Activated naive CD4-positive, alpha-beta T cell treated with anti-CD3 and anti-CD28 coated beads, Interleukin-2, amount 10 ng/mL, durations not matched to agents 7 days and 5 days (primary cell): ENCODE measurements around the gene SMARCD1.
A peak's percentile ranks its signal among the peaks of the same experiment; 100 is the strongest.
"Not testable (repeated sequence)": the region's sequence is repeated elsewhere in the genome, so short reads cannot be mapped to it uniquely, and the experiment has no call there.

ENCODE experiments used
- CTCF ChIA-PET: fragments of 350-600 bp; sonication (Branson Sonifier 250); formaldehyde crosslinking; loops from one replicate; lab custom pipeline; 2021; ENCODE audit warnings: antibody characterized with exemption; lab: Charles Lee
- DNase-seq: peaks from one replicate; pipeline ENCODE4 v3.0.0-alpha.2; 2020
- H3K27ac Mint-ChIP-seq: one replicate; pipeline ENCODE4 v1.8.0; 2021; ENCODE audit warnings: mild to moderate bottlenecking, moderate library complexity, mixed read lengths
- H3K27me3 Mint-ChIP-seq: one replicate; pipeline ENCODE4 v1.8.0; 2021; ENCODE audit warnings: mild to moderate bottlenecking, mixed read lengths
- H3K36me3 Mint-ChIP-seq: one replicate; pipeline ENCODE4 v1.8.0; 2021; ENCODE audit warnings: mixed read lengths
- H3K4me1 Mint-ChIP-seq: one replicate; pipeline ENCODE4 v1.8.0; 2021; ENCODE audit warnings: mixed read lengths
- H3K4me3 Mint-ChIP-seq: one replicate; pipeline ENCODE4 v1.8.0; 2021; ENCODE audit warnings: mild to moderate bottlenecking, moderate library complexity, mixed read lengths
- H3K9me3 Mint-ChIP-seq: one replicate; pipeline ENCODE4 v1.8.0; 2021; ENCODE audit warnings: mixed read lengths

The SMARCD1 gene

GRCh38 chr12:50120953-50121352, 35.8 kb downstream of the SMARCD1 start:
- no peak for DNase-seq
- H3K36me3 Mint-ChIP-seq: peaks cover 37% of the 10 kb centered on the region
- H3K9me3 Mint-ChIP-seq: no peaks in the 10 kb centered on the region
- no peak overlapping the region for H3K27ac Mint-ChIP-seq
- H3K27me3 Mint-ChIP-seq: no peaks in the 10 kb centered on the region
- H3K4me1 Mint-ChIP-seq: peaks cover 24% of the 10 kb centered on the region
- CTCF ChIA-PET: interaction anchor here (1.0 to 3.4 kb wide), 3 partner anchors 9 to 11 kb away, joined by 3 to 18 read pairs (median 4); partner anchors contain the start of gene COX14
- no peak overlapping the region for H3K4me3 Mint-ChIP-seq

GRCh38 chr12:50121641-50122040, 36.5 kb downstream of the SMARCD1 start:
- CTCF ChIA-PET: interaction anchor here (1.3 to 3.4 kb wide), 2 partner anchors 10 kb away, joined by 3 to 18 read pairs; partner anchors contain the start of gene COX14
- Mint-ChIP-seq H3K27ac (no peak overlapping the region), H3K27me3 (no peaks in the 10 kb centered on the region), H3K4me1 (peaks cover 19% of the 10 kb centered on the region), H3K36me3 (peaks cover 31% of the 10 kb centered on the region), H3K4me3 (no peak overlapping the region), H3K9me3 (no peaks in the 10 kb centered on the region)
- no peak for DNase-seq

DNA sequence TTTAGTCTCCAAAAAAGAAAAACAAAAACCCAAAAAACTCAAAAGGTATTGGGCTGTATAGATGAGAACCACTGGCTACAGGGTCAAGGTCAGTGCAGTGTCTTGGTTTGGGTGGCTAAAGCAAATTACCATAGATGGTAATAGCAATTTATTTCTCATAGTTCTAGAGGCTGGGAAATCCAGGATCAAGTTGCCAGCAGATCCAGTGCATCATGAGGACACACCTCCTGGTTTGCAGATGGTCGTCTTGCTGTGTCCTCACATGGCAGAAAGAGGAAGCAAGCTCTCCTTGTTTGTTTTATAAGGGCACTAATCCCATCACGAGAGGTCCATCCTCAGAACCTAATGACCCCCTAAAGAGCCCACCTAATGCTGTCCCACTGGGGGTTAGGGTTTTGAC, 38.1 kb downstream of the SMARCD1 start:
- Mint-ChIP-seq H3K4me1 (peaks cover 17% of the 10 kb centered on the region), H3K36me3 (peaks cover 27% of the 10 kb centered on the region), H3K4me3 (no peak overlapping the region), H3K9me3 (no peaks in the 10 kb centered on the region), H3K27ac (no peak overlapping the region), H3K27me3 (no peaks in the 10 kb centered on the region)
- CTCF ChIA-PET: interaction anchor here (1.3 to 1.6 kb wide), 2 partner anchors 9 to 12 kb away, joined by 3 to 5 read pairs; partner anchors contain the start of gene COX14
- DNase-seq: no peak

DNA sequence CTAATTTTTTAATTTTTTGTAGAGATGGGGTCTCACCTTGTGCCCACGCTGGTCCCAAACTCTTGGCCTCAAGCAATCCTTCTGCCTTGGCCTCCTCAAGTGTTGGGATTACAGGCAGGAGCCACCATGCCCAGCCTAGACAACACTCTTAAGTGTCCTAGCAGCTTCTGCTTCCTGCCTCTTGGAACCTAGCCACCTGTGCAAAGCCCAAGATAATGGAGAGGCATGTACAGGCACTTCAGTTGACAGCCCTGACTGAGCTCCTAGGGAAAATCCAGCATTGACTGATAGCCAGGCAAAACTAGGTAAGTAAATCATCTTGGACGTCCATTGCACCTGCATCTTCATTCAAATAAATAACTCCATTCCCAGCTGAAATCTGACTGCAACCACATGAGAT, 42.4 kb downstream of the SMARCD1 start:
- H3K9me3 Mint-ChIP-seq: no peaks in the 10 kb centered on the region
- CTCF ChIA-PET: interaction anchor here (0.6 to 2.8 kb wide), 5 partner anchors 16 to 73 kb away, joined by 3 to 15 read pairs (median 4); partner anchors contain the start of gene COX14
- peaks cover 27% of the 10 kb centered on the region for H3K36me3 Mint-ChIP-seq
- peaks cover 17% of the 10 kb centered on the region for H3K4me1 Mint-ChIP-seq
- H3K27ac Mint-ChIP-seq: no peak overlapping the region
- no peak for DNase-seq
- no peaks in the 10 kb centered on the region for H3K27me3 Mint-ChIP-seq
- no peak overlapping the region for H3K4me3 Mint-ChIP-seq

GRCh38 chr12:50129290-50129689, 44.1 kb downstream of the SMARCD1 start:
- Mint-ChIP-seq H3K4me3 (no peak overlapping the region), H3K27ac (no peak overlapping the region), H3K9me3 (no peaks in the 10 kb centered on the region), H3K27me3 (no peaks in the 10 kb centered on the region), H3K36me3 (peaks cover 30% of the 10 kb centered on the region), H3K4me1 (peaks cover 15% of the 10 kb centered on the region)
- CTCF ChIA-PET: interaction anchor here (0.5 to 1.9 kb wide), 5 partner anchors 13 to 204 kb away, joined by 3 to 7 read pairs (median 4); partner anchors contain the start of gene COX14
- no peak for DNase-seq

GRCh38 chr12:50132505-50133135, 47.5 kb downstream of the SMARCD1 start:
- Mint-ChIP-seq H3K4me3 (no peak overlapping the region), H3K36me3 (peaks cover 40% of the 10 kb centered on the region), H3K9me3 (no peaks in the 10 kb centered on the region), H3K4me1 (no peaks in the 10 kb centered on the region), H3K27ac (peak overlapping the region; percentile 9), H3K27me3 (no peaks in the 10 kb centered on the region)
- CTCF ChIA-PET: interaction anchor here (0.5 to 3.6 kb wide), 27 partner anchors 10 to 547 kb away, joined by 3 to 24 read pairs (median 4); partner anchors contain the start of genes CERS5, COX14 and LIMA1
- no peak for DNase-seq

- Mint-ChIP-seq H3K27me3 (no peaks in the 10 kb centered on the region), H3K9me3 (no peaks in the 10 kb centered on the region), H3K4me1 (no peaks in the 10 kb centered on the region), H3K4me3 (no peak overlapping the region), H3K27ac (no peak overlapping the region), H3K36me3 (peaks cover 20% of the 10 kb centered on the region)
- DNase-seq: no peak
- CTCF ChIA-PET: interaction anchor here (1.5 kb wide), 1 partner anchor 33 kb away, joined by 6 read pairs; no protein-coding TSS in a partner anchor
Observed at GRCh38 chr12:50142993-50143392, 57.9 kb downstream of the SMARCD1 start.

DNA sequence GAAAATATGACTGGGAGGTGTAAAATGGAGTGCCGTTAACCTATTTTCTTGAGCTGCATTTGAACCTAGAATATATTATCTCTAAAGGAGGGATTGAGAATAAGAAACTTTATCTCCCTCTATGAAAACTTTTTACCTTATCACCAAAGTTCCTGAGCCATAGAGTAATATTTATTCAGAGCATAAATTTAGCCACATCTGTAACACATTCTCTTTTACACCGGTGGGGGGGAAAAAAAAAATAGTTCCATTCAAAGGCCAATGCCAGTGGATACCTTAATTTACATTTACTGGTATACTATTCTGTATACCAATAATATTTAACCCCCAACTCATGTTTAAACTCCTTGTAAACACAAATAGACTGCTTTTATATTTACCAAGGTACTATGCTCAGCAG, 60.3 kb downstream of the SMARCD1 start:
- CTCF ChIA-PET: interaction anchor here (0.9 kb wide), 1 partner anchor 13 kb away, joined by 5 read pairs; no protein-coding TSS in a partner anchor

DNA sequence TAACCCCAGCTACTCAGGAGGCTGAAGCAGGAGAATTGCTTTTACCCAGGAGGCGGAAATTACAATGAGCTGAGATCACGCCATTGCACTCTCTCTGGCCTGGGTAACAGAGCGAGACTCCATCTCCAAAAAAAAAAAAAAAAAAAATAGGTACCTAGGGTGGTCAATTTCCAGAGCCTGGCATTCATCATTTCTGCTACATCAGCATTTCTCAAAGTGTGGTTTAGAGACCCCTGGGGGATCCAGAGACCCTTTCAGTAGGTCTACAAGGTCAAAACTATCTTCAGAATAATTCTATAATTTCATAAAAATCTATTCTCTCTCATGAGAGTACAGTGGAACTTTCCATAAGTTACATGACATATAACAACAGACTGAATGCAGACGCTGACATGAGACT, 62.1 kb downstream of the SMARCD1 start:
- Mint-ChIP-seq H3K36me3 (peaks cover 5% of the 10 kb centered on the region), H3K4me3 (no peak overlapping the region), H3K9me3 (no peaks in the 10 kb centered on the region), H3K27ac (no peak overlapping the region), H3K27me3 (no peaks in the 10 kb centered on the region), H3K4me1 (peaks cover 4% of the 10 kb centered on the region)
- DNase-seq: no peak
- CTCF ChIA-PET: interaction anchor here (0.6 to 1.5 kb wide), 4 partner anchors 10 to 167 kb away, joined by 3 to 5 read pairs (median 4); partner anchors contain the start of gene COX14

More for the DNA sequence above, 60.3 kb downstream of the SMARCD1 start:
- no peak for DNase-seq
- peaks cover 10% of the 10 kb centered on the region for H3K36me3 Mint-ChIP-seq
- H3K9me3 Mint-ChIP-seq: no peaks in the 10 kb centered on the region
- no peak overlapping the region for H3K4me3 Mint-ChIP-seq
- no peaks in the 10 kb centered on the region for H3K27me3 Mint-ChIP-seq
- H3K4me1 Mint-ChIP-seq: peaks cover 4% of the 10 kb centered on the region
- no peak overlapping the region for H3K27ac Mint-ChIP-seq

DNA sequence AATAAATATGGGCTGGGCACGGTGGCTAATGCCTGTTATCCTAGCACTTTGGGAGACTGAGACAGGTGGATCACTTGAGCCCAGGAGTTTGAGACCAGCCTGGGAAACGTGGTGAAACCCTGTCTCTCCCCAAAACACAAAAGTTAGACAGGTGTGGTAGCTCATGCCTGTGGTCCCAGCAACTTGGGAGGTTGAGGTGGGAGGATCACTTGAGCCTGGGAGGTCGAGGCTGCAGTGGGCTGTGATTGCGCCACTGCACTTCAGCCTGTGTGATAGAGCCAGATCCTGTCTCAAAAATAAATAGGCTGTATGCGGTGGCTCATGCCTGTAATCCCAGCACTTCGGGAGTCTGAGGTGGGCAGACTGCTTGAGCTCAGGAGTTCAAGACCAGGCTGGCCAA, 62.9 kb downstream of the SMARCD1 start:
- not testable (repeated sequence) for H3K36me3 Mint-ChIP-seq, DNase-seq, H3K27ac Mint-ChIP-seq, H3K4me1 Mint-ChIP-seq, H3K4me3 Mint-ChIP-seq, H3K27me3 Mint-ChIP-seq, H3K9me3 Mint-ChIP-seq
- CTCF ChIA-PET: interaction anchor here (1.0 to 1.5 kb wide), 3 partner anchors 11 to 36 kb away, joined by 3 to 4 read pairs (median 3); partner anchors contain the start of gene COX14

- peaks cover 2% of the 10 kb centered on the region for H3K36me3 Mint-ChIP-seq
- H3K27me3 Mint-ChIP-seq: no peaks in the 10 kb centered on the region
- no peak overlapping the region for H3K4me3 Mint-ChIP-seq
- CTCF ChIA-PET: interaction anchor here (1.0 to 1.3 kb wide), 2 partner anchors 12 to 15 kb away, joined by 3 to 4 read pairs; no protein-coding TSS in a partner anchor
- DNase-seq: no peak
- H3K27ac Mint-ChIP-seq: no peak overlapping the region
- H3K9me3 Mint-ChIP-seq: no peaks in the 10 kb centered on the region
- H3K4me1 Mint-ChIP-seq: peaks cover 4% of the 10 kb centered on the region
Observed at GRCh38 chr12:50149311-50149710, 64.2 kb downstream of the SMARCD1 start.
